CD8-positive, alpha-beta memory T cell (primary cell): ENCODE results near the gene EPB41L4B. TPM values are rescaled to one million over a fixed set of nuclear protein-coding genes. Genes with fewer than 3 reads are reported as not detected.

Experiments used
- CTCF ChIA-PET: fragments of 350-600 bp; sonication (Branson Sonifier 250); formaldehyde crosslinking; loops from one replicate; lab custom pipeline; 2021; ENCODE audit warnings: antibody characterized with exemption; lab: Charles Lee
- POLR2A ChIA-PET: fragments of 350-600 bp; sonication (Branson Sonifier 250); formaldehyde crosslinking; loops from one replicate; lab custom pipeline; 2021; ENCODE audit warnings: antibody characterized with exemption; lab: Charles Lee
- DNase-seq, 5 donors: peaks; one replicate each; pipeline versions ENCODE4 v3.0.0 to v3.0.0-alpha.2; 2020 to 2022; ENCODE audit warnings: mixed read lengths in 1 of 5
- H3K27ac ChIP-seq: one replicate; pipeline ENCODE4 v1.7.0; 2013; ENCODE audit warnings: low read depth, mild to moderate bottlenecking, low read length, moderate library complexity
- H3K27me3 ChIP-seq: 2 replicates; pipeline ENCODE4 v1.7.0; 2013; ENCODE audit warnings: low read length, mild to moderate bottlenecking; ENCODE audit not compliant: insufficient read depth, poor library complexity, severe bottlenecking
- H3K36me3 ChIP-seq: 2 replicates; pipeline ENCODE4 v1.7.0; 2013; ENCODE audit warnings: mild to moderate bottlenecking, low read length, moderate library complexity; ENCODE audit not compliant: insufficient read depth
- H3K4me1 ChIP-seq: 2 replicates; pipeline ENCODE4 v1.7.0; 2013; ENCODE audit warnings: mild to moderate bottlenecking, low read length, moderate library complexity; ENCODE audit not compliant: insufficient read depth
- H3K4me3 ChIP-seq: 2 replicates; pipeline ENCODE4 v1.7.0; 2013; ENCODE audit warnings: mild to moderate bottlenecking, low read length
- H3K9me3 ChIP-seq: 2 replicates; pipeline ENCODE4 v1.7.0; 2013; ENCODE audit warnings: mild to moderate bottlenecking, low read length
- H3K27ac Mint-ChIP-seq, 8 donors: one replicate each; pipeline ENCODE4 v1.8.0; 2020 to 2021; ENCODE audit warnings: mixed read lengths in 8 of 8, mild to moderate bottlenecking in 6 of 8, inconsistent platforms in 3 of 8, moderate library complexity in 3 of 8
- H3K27me3 Mint-ChIP-seq, 2 donors: one replicate each; pipeline ENCODE4 v1.8.0; 2020 to 2021; ENCODE audit warnings: mixed read lengths in 2 of 2, mild to moderate bottlenecking in 1 of 2, moderate library complexity in 1 of 2
- H3K36me3 Mint-ChIP-seq, 3 donors: one replicate each; pipeline ENCODE4 v1.8.0; 2020 to 2021; ENCODE audit warnings: mixed read lengths in 3 of 3, inconsistent platforms in 1 of 3, mild to moderate bottlenecking in 1 of 3
- H3K4me1 Mint-ChIP-seq, 3 donors: one replicate each; pipeline ENCODE4 v1.8.0; 2020 to 2021; ENCODE audit warnings: mixed read lengths in 3 of 3, inconsistent platforms in 1 of 3, mild to moderate bottlenecking in 1 of 3
- H3K4me3 Mint-ChIP-seq, 7 donors: one replicate each; pipeline ENCODE4 v1.8.0; 2020 to 2021; ENCODE audit warnings: mixed read lengths in 7 of 7, mild to moderate bottlenecking in 6 of 7, moderate library complexity in 4 of 7, inconsistent platforms in 2 of 7
- H3K9me3 Mint-ChIP-seq, 5 donors: one replicate each; pipeline ENCODE4 v1.8.0; 2020 to 2022; ENCODE audit warnings: mixed read lengths in 5 of 5, mild to moderate bottlenecking in 3 of 5, moderate library complexity in 2 of 5, inconsistent platforms in 1 of 5
- polyA plus RNA-seq: library from polyadenylated mRNA; unstranded; fragments of 300-500 nt; fragmentation: Illumina TruSeq; gene quantifications from one replicate; pipeline ENCODE4 v1.2.3, GENCODE V29; 2021
- total RNA-seq, 2 experiments: library from RNA; stranded (reverse); gene quantifications; one replicate each; pipeline ENCODE4 v1.2.3, GENCODE V29; 2021

Gene EPB41L4B
- total and polyA plus RNA-seq, 3 experiments from 2014 or later, result 0.35 to 0.44 TPM; not detected in 1

DNA sequence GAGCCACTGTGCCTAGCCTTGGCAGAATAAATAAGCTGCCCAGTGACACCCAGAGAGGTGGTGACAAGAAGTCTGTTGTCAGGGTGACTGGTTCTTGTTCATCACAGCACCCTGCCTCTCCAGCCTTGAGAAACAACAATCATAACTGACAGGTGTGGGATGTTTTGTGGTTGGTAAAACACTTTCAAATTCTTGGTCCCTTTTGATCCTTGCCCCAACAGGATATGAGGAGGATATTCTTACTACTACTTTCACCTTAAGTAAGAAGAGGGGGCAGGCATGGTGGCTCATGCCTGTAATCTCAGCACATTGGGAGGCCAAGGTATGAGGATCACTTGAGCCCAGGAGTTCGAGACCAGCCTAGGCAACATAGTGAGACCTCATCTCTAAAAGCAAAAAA lies 139.6 kb downstream of the EPB41L4B start:
- Mint-ChIP-seq H3K27me3 (peaks cover 7 to 10% of the 10 kb centered on the region in 2 donors), H3K9me3 (no peaks in the 10 kb centered on the region), H3K27ac (no peak overlapping the region), H3K36me3 (no peaks in the 10 kb centered on the region), H3K4me1 (peaks cover 0 to 7% (median 5%) of the 10 kb centered on the region in 3 donors), H3K4me3 (no peak overlapping the region)
- H3K4me3 ChIP-seq, result no peak overlapping the region
- peak in 2 of 5 donors; percentile 16 to 51 for DNase-seq
- no peak overlapping the region for H3K27ac ChIP-seq
- H3K36me3 ChIP-seq, result no peaks in the 10 kb centered on the region
- ChIA-PET POLR2A (no interaction called here), CTCF (no interaction called here)
- H3K4me1 ChIP-seq, result peaks cover 7% of the 10 kb centered on the region
- no peaks in the 10 kb centered on the region for H3K9me3 ChIP-seq
- no peaks in the 10 kb centered on the region for H3K27me3 ChIP-seq

DNA sequence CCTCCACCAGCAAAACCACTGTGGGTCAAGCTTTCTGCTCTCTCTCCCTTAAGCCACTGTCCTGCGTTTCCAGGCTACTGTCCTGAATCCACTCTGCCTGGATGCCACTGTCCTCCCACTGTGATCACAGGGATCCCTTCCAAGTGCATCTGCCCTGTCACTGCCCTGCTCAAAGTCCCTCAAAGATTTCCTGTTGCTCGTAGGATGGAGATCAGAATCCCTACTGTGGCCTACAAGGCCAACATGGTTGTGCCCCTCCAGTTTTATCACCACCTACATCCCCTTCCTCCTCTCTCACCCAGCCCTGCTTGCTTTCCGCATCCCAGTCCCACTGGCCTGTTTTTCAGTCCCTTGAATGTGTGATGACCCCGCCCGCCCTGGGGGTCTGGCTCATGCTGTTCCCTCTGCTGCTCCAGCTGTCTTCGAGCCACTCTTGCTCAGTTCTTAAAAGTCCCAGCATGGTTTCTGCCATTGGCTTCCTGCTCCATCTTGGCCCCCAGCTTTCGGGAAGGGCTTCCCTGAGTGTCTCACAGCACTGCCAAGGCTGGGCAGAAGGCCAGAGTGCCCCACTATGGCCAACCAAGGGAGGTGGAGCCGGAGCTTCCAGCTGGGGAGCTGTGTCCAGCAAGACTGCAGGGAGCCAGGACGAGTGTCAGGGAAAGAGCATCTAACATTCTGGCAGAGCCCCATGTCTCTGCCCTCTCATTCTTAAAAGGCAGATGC lies 140.9 kb downstream of the EPB41L4B start:
- H3K27ac ChIP-seq, result no peak overlapping the region
- H3K27me3 ChIP-seq, result no peaks in the 10 kb centered on the region
- peak overlapping the region in 1 of 8 donors; percentile 54 for H3K27ac Mint-ChIP-seq
- H3K4me1 Mint-ChIP-seq, result peaks cover 0 to 7% (median 5%) of the 10 kb centered on the region in 3 donors
- CTCF ChIA-PET, result no interaction called here
- no peaks in the 10 kb centered on the region for H3K36me3 Mint-ChIP-seq
- H3K4me3 Mint-ChIP-seq, result no peak overlapping the region
- peaks cover 7 to 10% of the 10 kb centered on the region in 2 donors for H3K27me3 Mint-ChIP-seq
- no peaks in the 10 kb centered on the region for H3K9me3 ChIP-seq
- H3K4me3 ChIP-seq, result no peak overlapping the region
- H3K9me3 Mint-ChIP-seq, result no peaks in the 10 kb centered on the region
- DNase-seq, result no peak
- H3K36me3 ChIP-seq, result no peaks in the 10 kb centered on the region
- POLR2A ChIA-PET, result no interaction called here
- H3K4me1 ChIP-seq, result peaks cover 7% of the 10 kb centered on the region

DNA sequence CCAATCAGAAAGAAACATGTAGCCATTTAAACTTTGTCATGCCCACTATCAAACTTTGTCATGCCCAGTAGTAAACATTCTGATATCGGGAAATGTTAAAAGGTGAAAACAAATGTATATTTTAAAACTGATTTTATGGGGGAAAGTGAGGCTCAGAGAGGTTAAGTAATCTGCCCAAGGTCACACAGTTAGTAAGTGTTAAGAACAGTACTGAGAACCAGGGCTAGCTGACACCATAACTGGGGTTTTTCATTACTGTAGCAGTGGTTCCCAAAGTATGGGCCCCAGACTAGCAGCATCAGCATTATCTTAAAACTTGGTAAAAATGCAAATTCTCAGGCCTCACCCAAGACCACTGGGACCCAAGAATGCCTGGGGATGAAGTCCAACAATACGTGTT lies 143.9 kb downstream of the EPB41L4B start:
- Histone ChIP-seq H3K27ac (no peak overlapping the region), H3K27me3 (no peaks in the 10 kb centered on the region), H3K4me3 (no peak overlapping the region), H3K9me3 (no peaks in the 10 kb centered on the region), H3K36me3 (no peaks in the 10 kb centered on the region), H3K4me1 (peaks cover 7% of the 10 kb centered on the region)
- no peak for DNase-seq
- ChIA-PET CTCF (no interaction called here), POLR2A (no interaction called here)
- peaks cover 4 to 7% of the 10 kb centered on the region in 2 donors for H3K27me3 Mint-ChIP-seq
- peaks cover 0 to 1% (median 0%) of the 10 kb centered on the region in 5 donors for H3K9me3 Mint-ChIP-seq
- no peak overlapping the region for H3K27ac Mint-ChIP-seq
- H3K4me1 Mint-ChIP-seq, result peaks cover 0 to 7% (median 5%) of the 10 kb centered on the region in 3 donors
- H3K4me3 Mint-ChIP-seq, result no peak overlapping the region
- peaks cover 0 to 1% (median 0%) of the 10 kb centered on the region in 3 donors for H3K36me3 Mint-ChIP-seq

DNA sequence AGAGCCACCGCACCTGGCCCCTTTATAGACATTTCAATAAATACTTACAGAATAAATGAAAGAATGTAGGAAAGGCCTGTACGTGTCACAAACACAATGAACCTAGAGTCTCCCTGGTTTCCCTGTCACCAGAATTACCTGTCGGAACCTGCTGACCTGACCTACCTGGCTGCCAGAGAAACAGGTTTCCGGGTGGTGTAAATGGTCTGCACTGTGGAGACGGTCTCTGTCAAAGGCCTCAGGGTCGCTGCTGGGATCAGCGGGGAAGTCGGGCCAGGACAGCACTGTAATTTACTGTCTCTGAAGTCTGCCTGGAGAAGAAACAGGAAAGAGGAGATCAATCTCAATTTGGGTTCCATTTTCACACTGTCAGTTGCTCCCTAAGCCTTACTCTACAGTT lies 144.5 kb downstream of the EPB41L4B start:
- Histone ChIP-seq H3K36me3 (no peaks in the 10 kb centered on the region), H3K27ac (no peak overlapping the region), H3K27me3 (no peaks in the 10 kb centered on the region), H3K9me3 (no peaks in the 10 kb centered on the region), H3K4me3 (no peak overlapping the region), H3K4me1 (peaks cover 7% of the 10 kb centered on the region)
- ChIA-PET POLR2A (no interaction called here), CTCF (no interaction called here)
- Mint-ChIP-seq H3K9me3 (peaks cover 0 to 2% (median 0%) of the 10 kb centered on the region in 5 donors), H3K4me3 (no peak overlapping the region), H3K4me1 (peaks cover 0 to 4% (median 3%) of the 10 kb centered on the region in 3 donors), H3K36me3 (peaks cover 0 to 1% (median 0%) of the 10 kb centered on the region in 3 donors), H3K27me3 (peaks cover 6 to 8% of the 10 kb centered on the region in 2 donors), H3K27ac (no peak overlapping the region)
- DNase-seq, result no peak

DNA sequence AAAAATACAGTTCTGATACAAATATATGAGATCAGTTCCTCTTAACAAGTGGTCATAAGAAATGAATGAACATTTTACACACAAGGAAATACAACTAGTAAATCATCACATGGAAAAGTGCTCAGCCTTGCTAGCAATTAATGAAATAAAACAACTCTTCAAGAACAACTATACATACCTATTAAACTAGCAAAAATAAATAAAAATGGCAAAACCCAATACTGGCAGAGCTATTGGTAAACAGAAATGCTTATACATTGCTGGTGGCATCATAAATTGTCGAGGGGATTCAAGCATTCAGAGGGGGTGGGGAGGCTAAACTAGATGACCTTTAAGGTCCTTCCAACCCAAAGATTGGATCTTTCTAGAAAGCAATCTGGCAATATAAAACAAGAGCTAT lies 147.9 kb downstream of the EPB41L4B start:
- Mint-ChIP-seq H3K9me3 (peaks cover 0 to 2% (median 0%) of the 10 kb centered on the region in 5 donors), H3K27ac (no peak overlapping the region), H3K4me3 (no peak overlapping the region), H3K36me3 (peaks cover 0 to 1% (median 0%) of the 10 kb centered on the region in 3 donors), H3K4me1 (no peaks in the 10 kb centered on the region), H3K27me3 (peaks cover 6 to 30% of the 10 kb centered on the region in 2 donors)
- no peak overlapping the region for H3K4me3 ChIP-seq
- H3K9me3 ChIP-seq, result no peaks in the 10 kb centered on the region
- POLR2A ChIA-PET, result no interaction called here
- no peak for DNase-seq
- H3K27me3 ChIP-seq, result no peaks in the 10 kb centered on the region
- H3K36me3 ChIP-seq, result no peaks in the 10 kb centered on the region
- no peaks in the 10 kb centered on the region for H3K4me1 ChIP-seq
- H3K27ac ChIP-seq, result no peak overlapping the region
- CTCF ChIA-PET, result no interaction called here

DNA sequence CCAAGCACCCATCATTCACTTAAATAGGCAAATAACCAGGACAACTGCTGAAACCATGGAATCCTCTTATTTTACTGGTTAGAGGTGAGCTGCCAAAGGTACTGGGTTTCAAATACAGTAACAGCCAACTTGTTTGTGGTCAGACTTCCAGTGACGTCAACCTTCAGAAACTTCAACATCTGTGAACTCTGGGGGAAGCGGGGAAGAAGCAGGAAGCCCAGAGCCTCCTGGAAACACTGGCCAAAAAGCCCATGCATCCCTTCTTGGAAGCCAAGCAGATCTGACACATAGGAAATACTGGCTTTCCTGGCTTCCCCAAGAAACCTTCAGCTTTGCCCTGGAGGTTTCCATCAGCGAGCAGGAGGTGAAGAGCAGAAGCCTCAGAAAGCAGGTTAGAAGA lies 148.9 kb downstream of the EPB41L4B start:
- DNase-seq, result no peak
- H3K27ac ChIP-seq, result no peak overlapping the region
- H3K4me1 ChIP-seq, result no peaks in the 10 kb centered on the region
- H3K36me3 ChIP-seq, result no peaks in the 10 kb centered on the region
- Mint-ChIP-seq H3K27ac (peak overlapping the region in 1 of 8 donors; percentile 74), H3K4me3 (no peak overlapping the region), H3K9me3 (peaks cover 0 to 2% (median 0%) of the 10 kb centered on the region in 5 donors), H3K4me1 (peaks cover 3 to 6% (median 4%) of the 10 kb centered on the region in 3 donors), H3K27me3 (peaks cover 10 to 38% of the 10 kb centered on the region in 2 donors), H3K36me3 (peaks cover 0 to 1% (median 0%) of the 10 kb centered on the region in 3 donors)
- POLR2A ChIA-PET, result no interaction called here
- no peak overlapping the region for H3K4me3 ChIP-seq
- CTCF ChIA-PET, result no interaction called here
- H3K9me3 ChIP-seq, result no peaks in the 10 kb centered on the region
- H3K27me3 ChIP-seq, result no peaks in the 10 kb centered on the region

DNA sequence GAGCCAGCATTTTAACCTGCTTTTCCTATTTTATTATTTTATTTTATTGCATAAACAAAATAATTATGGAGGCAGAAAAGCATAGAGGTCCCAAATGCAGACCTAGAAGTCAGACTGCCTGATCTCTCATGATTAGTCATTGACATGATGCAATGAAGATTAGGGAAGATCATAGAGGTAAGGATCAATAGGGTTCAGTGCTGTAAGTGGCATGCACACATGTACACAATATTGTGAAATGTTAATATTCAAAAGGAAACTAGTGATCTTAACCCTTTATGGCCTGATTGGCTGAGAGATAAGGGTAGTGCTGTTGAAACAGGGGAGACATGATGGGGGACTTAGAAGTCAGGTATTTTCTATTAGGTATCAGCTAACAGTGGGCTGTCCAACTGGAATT lies 152.7 kb downstream of the EPB41L4B start:
- CTCF ChIA-PET, result no interaction called here
- Histone ChIP-seq H3K4me1 (no peaks in the 10 kb centered on the region), H3K27me3 (no peaks in the 10 kb centered on the region), H3K4me3 (no peak overlapping the region), H3K9me3 (no peaks in the 10 kb centered on the region), H3K27ac (no peak overlapping the region), H3K36me3 (no peaks in the 10 kb centered on the region)
- H3K9me3 Mint-ChIP-seq, result peaks cover 0 to 3% (median 2%) of the 10 kb centered on the region in 5 donors
- H3K27ac Mint-ChIP-seq, result no peak overlapping the region
- peaks cover 3 to 6% (median 4%) of the 10 kb centered on the region in 3 donors for H3K4me1 Mint-ChIP-seq
- DNase-seq, result no peak
- no peak overlapping the region for H3K4me3 Mint-ChIP-seq
- no peaks in the 10 kb centered on the region for H3K36me3 Mint-ChIP-seq
- peaks cover 20 to 66% of the 10 kb centered on the region in 2 donors for H3K27me3 Mint-ChIP-seq
- POLR2A ChIA-PET, result interaction anchor here (0.6 kb wide), 1 partner anchor 48 kb away, joined by 4 read pairs; no protein-coding TSS in a partner anchor

DNA sequence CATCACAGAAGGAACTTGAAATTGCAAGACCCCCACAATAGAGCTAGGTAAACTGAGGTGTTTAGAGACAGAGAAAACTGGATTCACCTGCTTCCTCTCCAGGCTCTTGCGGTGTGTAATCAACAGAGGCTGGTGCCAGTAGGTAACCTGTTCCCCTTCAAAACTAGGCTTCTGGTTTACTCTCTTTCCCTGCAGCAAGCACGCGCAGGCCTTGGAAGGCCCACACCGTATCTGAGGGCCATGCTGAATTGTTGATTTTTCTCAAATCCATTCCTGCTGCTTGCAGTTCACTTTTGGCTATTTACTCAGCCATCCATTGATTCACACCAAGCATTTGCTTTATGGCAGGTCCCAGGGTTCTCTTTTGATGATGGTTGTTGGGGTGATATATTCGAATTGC lies 153.1 kb downstream of the EPB41L4B start:
- Mint-ChIP-seq H3K36me3 (no peaks in the 10 kb centered on the region), H3K4me3 (peak overlapping the region in 1 of 7 donors; percentile 46), H3K27me3 (peaks cover 21 to 69% of the 10 kb centered on the region in 2 donors), H3K4me1 (peaks cover 3 to 6% (median 4%) of the 10 kb centered on the region in 3 donors), H3K9me3 (peaks cover 0 to 3% (median 2%) of the 10 kb centered on the region in 5 donors), H3K27ac (no peak overlapping the region)
- no peaks in the 10 kb centered on the region for H3K27me3 ChIP-seq
- no peak for DNase-seq
- POLR2A ChIA-PET, result interaction anchor here (0.6 kb wide), 1 partner anchor 48 kb away, joined by 4 read pairs; no protein-coding TSS in a partner anchor
- H3K4me1 ChIP-seq, result no peaks in the 10 kb centered on the region
- H3K4me3 ChIP-seq, result no peak overlapping the region
- H3K36me3 ChIP-seq, result no peaks in the 10 kb centered on the region
- H3K9me3 ChIP-seq, result no peaks in the 10 kb centered on the region
- CTCF ChIA-PET, result no interaction called here
- H3K27ac ChIP-seq, result no peak overlapping the region
